Glomerular endothelial cell (primary cell): ENCODE results near the gene CNTN5. TPM values are rescaled to one million over a fixed set of nuclear protein-coding genes. Genes with fewer than 3 reads are reported as not detected.

Source experiments
- DNase-seq: peaks from one replicate; pipeline ENCODE4 v3.0.0-alpha.2; 2011; ENCODE audit warnings: low read depth, low spot score; ENCODE audit errors: extremely low read depth
- total RNA-seq: library from RNA; depleted of rRNA; stranded (reverse); fragments of >200 nt; gene quantifications from 2 replicates; pipeline ENCODE4 v1.2.3, GENCODE V29; 2015

CNTN5 gene
- total RNA-seq, 1 donor from 2014 or later, result not detected

GRCh38 chr11:100359281-100359680, 1338.5 kb downstream of the CNTN5 start:
- no peak for DNase-seq

DNA sequence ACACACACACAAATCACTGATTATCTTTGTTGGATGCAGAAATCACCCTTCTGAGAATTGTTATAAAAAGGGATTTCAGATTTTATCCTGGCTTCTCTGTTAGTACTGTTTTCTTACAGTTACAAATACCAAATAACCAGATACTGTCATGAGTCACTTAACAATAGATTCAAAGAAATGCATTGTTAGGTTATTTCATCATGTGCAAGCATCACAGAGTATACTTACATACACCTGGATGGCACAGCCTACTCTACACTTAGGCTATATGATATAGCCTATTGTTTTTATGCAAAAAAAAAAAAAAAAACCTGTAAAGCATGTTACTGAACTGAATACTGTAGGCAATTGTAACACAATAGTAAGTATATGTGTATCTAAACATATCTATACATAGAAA, 1347.1 kb downstream of the CNTN5 start:
- no peak for DNase-seq

GRCh38 chr11:100383357-100383865, 1362.7 kb downstream of the CNTN5 start:
- DNase-seq, result no peak

- DNase-seq, result no peak
Observed at GRCh38 chr11:100396266-100396665, 1375.5 kb downstream of the CNTN5 start.

GRCh38 chr11:100397401-100397800, 1376.7 kb downstream of the CNTN5 start:
- no peak for DNase-seq

DNA sequence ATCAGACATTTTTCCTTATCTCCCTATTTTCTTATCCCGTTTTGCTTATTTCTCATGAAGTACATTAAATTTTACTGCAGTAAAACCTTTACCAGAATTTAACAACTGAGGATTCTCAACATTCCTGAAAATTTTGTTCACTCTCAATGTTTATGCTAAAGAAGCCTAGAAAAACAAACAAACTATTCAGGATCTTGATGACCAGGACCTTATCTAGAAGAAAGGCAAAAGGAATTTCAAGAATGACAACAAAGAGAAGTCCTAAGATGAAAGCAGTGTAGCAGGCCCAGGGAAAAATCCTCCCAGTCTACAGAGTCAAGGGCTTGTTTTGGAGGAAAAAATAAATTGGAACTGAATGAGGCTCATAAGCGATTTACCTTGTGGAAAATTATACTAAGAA, 1383.1 kb downstream of the CNTN5 start:
- DNase-seq, result no peak

GRCh38 chr11:100404907-100405306, 1384.2 kb downstream of the CNTN5 start:
- DNase-seq, result no peak
